SIG-M5 treated with dmso at 0.1 percent for 504 hours (cell line): Measurements from ENCODE around the gene ADRB2.

ENCODE experiments used
- DNase-seq: peaks from one replicate; lab custom pipeline; 2025; ENCODE audit not compliant: unreplicated experiment; lab: John Stamatoyannopoulos, UW

The ADRB2 gene

DNA sequence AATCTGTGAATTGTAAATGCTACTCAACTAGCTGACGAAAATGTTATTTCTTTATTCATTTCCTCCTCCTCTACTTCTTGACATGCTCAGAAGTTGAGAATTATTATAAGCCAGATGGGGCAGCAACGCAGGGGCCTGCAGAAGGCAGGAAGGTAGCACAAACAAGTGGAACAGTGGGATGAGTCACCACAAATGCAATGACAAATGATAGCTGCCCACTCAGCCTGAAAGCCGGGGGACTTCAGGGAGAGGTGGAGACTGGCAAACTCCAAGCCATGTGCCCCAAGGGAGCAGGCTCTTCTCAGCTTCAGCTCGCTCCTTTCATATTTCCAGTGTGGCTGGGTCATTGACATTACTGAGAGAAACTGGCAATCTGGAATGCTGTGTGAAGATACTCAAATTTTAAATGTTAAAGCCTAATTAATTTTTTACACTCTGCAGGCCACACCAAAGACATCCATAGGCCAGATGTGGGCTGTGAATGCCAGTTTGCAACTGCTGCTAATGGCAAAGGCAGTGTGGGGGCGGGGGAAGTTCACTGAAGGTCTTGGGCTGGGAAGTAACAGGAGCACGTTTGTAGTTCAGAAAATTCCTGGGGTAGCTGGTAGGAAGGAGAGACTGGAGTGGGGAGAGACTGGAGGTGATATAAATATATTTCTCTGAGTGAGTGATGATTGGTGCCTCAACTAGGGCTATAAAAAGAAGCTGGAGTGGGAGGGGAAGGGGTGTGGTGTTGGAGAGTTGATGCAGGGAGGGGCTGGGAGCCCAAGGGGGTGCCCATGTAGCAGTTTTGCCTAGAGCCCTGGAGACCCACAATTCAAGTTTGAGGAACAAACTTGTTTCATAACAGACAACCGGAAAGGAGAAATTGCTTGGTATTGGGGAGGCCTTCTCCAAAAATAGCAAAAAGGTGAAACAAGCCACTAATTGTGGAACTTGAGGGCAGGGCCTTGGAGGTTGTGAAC, 20.8 kb upstream of the ADRB2 start:
- peak; percentile 99 for DNase-seq

DNA sequence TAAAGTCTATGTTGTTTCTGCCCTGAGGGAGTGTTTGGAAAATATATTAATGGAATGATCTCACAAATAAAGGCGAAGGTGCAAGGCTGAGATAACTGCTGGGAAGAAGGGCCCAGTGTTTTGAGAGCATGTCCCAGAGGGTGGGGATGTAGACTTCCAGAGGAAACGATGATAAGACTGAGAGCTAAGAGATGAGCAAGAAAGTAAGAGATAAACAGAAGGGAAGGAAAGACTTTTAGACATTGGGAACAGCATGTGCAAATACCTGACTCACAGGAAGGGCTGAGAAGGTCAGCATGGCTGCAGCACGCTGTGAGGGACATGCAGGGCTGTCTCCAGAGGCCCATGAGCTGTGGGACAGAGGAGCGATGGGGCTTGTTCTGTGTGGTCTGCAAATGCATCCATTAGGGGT, 19.9 kb upstream of the ADRB2 start:
- no peak for DNase-seq

DNA sequence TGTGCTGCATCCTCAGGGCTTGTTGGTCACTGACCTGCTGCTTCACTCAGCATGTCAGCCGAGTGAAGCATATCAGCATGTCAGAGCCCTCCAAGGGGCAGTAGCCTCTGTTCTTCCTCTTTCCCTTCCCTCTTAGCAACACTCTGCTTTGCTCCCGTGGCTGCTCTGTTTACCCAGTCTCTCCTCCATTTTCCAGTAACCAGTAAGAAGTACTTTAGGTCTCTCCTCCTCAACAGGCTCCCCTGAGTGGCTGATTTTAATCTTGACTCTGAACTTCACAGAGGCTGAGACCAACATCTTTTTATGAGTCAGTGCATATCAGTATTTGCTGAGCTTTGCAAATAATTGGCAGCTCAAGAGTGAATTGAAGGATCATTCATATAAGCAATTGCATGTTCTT, 18.6 kb upstream of the ADRB2 start:
- DNase-seq: peak; percentile 91

DNA sequence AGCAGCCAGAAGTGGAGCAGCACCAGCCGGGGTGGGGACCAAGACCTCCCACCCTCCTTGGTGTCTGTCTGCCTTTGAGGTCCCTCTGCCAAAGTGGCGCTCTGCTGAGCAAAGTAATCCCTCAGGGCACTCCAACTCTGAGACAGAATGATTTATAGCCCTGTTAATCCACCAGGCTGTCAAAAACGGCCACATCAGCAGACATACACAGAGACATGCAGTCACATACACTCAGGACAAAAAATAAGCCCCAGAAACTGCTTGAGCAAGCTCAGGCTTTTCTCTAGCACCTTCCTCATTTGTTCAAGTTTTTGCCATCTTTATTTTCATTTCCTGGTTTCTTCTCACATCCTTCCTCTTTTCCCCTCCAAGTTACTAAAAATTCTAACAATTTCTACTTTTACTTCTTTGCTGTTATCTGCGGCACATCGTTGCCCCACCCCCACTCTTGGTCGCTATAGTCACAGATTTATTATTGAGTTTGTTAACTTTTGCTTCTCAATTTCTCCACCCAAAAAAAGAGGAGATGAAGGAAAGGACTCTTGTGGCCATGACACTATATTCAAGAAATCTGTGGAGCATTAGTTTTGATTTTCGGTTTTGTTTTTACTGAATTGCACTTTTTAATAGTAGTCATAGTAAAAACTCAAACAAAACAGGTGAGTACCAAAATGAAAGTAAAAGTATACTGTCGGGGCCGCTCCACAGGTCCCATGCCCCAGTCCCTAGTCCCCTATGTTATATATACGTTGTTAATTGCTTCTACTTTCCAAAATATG, 17.4 kb upstream of the ADRB2 start:
- DNase-seq: peak; percentile 99

DNA sequence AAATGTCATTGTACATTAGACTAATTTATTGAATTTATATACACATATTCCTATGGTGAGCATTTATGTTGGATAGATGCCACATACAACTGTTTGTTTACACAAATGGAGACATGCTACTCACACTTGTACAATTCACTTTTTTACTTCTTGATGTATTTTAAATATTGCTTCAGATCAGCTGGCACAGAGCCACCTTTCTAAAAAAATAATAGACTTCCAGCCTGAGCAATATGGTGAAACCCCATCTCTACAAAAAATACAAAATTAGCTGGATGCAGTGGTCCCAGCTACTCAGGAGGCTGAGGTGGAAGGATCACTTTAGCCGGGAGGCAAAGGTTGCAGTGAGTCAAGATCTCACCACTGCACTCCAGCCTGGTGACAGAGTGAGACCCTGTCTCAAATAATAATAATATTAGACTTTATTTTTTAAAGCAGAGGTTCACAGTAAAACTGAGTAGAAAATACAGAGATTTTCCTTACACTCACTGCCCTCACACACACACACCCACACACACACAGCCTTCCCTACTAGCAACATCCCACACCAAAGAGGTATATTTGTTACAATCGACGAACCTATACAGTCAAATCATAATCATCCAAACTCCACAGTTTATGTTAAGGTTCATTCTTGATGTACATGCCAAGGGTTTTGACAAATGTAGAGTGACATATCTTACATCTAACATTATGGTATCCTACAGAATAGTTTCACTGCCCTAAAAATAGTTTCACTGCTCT, 16.5 kb upstream of the ADRB2 start:
- DNase-seq: no peak

DNA sequence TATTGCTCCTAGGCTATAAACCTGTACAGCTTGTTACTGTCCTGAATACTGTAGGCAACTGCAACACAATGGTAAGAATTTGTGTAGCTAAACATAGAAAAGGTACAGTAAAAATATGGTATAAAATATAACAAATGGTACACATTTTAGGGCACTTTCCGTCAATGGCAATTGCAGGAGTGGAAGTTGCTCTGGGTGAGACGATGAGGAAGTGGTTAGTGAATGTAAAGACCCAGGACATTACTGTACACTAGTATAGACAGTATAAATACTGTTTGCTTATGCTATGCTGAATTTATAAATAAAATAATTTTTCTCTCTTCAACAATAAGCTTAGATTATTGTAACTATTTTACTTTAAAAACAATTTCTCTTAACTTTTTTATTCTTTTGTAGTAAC, 15.6 kb upstream of the ADRB2 start:
- peak; percentile 87 for DNase-seq

DNA sequence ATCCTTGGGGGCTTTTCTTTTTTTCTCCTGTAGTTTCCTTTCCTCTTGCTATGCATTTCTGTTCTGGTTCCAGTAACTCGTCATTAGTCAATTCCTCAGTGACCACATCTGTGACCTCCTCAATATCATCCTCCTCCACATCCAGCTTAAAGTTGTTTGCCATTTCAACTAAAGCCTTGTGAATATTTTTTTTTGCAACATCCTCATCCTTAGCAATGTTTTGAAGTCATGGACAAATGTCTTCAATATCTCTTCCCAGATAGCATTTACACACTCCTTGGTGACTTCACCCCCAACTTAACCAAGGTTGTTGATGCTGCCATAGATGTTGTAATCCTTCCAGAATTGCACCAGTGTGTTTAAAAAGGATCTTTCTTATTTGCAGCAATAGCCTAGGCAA, 14.7 kb upstream of the ADRB2 start:
- DNase-seq: peak; percentile 87

DNA sequence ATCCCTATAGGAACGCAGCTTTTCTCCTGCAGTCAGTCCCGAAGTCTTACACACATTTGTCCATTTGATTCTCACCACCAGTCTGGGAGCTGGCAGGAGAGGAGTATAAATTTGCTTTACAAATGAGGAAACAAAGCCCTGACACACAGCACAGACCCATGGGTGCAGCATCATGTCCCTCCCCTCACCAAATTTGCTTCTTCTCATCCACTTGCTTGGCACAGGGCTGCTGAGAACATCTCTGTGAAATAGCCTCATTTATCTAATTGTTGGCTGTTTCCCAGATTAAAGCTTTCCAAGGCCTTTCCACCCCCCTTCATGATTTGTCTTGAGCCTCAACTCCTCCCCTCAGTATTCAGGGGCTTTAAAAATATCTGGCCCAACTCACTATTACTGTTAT, 11.3 kb upstream of the ADRB2 start:
- DNase-seq: no peak

DNA sequence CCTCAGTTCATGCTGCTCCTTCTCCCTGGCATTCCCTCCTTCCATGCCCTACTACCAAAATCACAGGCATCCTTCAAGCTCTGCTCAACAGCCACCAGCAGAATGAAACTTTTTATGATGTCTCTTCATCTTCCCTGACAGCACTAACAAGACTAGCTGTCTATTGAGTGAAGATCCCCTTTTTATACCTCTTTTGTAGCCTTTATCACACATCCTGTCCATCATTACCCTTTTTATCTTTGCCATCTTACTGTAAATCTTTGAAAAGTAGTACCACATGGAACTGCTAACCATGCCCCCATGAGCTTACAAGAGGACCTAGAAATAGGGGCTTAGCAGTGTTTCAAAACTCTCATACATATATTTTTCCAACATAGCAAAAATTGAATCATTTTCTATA, 10.8 kb upstream of the ADRB2 start:
- DNase-seq: no peak

DNA sequence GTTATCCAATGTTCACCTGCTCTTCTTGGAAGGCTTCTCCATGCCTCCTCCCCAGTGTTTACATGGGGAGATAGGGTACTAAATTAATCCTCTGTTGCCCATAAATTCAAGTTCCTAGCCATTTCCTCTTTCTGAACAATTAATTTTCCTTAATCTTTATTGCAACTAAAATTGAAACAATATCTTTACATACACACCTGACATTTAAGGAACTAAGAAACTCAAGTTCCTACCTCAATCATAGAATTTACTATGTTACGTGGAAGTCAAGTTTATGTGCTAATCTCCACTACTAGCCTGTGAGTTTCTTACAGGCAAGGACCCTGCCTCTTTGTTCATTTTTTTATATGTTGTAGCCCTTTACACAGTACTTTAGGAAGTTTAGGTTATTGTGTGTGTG, 10.1 kb upstream of the ADRB2 start:
- DNase-seq: no peak

DNA sequence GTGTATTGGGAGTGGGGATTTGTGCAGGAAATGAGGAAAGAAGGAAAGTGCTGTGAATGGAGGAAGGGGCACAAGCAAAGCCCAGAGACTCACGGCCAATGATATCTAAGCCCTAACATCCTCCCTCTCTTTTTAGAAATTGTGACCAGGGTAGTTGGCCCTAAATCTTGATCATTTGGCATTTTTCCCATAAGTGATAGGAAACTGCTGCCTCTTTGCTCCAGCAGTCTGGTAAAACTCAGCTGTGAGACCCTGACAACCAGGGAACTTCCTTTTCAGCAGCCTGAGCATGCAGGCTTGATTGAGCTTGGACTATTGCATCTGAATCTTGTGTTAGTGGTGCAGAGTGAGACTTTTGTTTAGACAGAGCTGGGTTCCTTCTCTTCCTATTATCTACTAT, 9.6 kb upstream of the ADRB2 start:
- no peak for DNase-seq

DNA sequence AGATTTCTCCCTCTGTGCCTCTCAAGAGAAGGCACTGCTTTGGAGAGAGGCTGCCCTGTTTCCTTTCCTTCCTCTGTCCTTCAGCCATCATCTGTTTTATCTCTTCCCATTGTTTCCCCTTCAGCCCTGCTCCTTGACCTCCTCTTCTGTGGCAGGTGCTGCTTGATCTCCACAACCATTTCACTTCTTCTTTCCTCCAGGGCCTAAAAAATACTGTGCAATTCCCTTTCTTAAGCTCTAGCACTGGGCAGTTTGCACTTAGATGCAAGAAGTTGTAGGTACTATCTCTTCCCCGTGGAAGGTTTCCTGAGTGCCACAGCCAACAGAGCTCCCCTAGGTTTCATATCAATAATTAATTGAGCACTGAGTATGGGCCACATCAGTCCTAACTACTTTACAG, 8.8 kb upstream of the ADRB2 start:
- DNase-seq: no peak

DNA sequence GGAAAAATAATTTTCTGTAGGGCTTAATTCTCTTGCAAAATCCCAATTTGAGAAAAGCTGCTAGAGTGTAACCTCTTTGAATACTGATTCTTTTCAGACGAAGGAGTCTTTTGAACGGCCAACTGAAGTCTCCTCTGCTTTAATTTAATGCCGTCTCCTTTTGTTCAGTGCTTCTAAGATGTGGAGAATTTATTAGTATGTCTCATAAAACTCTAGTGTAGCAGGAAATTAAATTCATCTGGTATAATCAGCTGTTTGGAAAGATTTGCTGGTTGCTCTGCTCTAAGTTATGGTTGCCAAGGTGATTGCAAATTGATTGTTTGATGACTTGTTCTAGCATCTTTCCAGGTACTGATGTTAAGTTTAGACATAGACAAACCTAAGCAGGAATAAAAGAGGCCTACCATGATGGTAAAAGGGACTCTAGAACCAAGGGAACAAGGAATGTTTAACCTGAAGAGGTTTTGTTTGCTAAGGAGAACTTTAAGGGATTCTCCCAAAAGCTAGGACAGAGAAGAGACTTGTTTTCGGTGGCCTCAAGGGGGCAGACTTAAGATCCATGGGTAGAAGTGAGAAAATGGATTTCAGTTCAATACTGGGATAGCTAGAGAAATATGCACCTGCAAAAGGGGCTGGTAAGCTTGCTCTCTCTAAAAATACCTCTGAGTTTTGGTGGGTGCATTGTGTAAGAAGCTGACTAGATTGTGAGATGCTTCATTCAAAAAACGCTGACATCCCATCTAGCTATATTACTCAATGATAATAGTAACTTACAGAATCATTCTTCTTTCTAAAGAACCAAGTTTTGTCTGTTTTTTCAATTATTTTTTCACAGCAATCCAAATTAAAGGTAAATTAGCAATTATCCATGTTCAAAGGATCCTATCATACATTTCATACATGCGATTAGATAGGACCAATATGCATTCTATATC, 5.7 kb upstream of the ADRB2 start:
- DNase-seq: peak; percentile 83

DNA sequence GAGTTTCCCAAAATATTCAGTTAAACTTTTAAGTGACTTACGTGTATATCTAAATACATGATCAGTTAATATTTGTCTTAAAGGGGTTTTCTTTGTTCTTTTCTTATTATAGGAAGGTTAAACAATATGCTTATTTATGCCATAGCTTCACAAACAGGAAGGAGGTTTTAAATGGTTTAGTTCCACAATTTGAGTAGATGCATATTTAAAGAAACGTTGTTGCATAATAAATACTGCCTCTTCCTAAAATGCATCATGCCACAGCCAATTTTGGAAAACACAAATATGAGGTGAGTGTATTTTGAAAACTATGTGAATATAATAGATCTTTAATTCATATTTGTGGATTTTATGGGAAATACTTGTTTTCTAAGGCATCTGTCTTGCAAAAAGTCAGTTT, 2.5 kb upstream of the ADRB2 start:
- peak; percentile 64 for DNase-seq

DNA sequence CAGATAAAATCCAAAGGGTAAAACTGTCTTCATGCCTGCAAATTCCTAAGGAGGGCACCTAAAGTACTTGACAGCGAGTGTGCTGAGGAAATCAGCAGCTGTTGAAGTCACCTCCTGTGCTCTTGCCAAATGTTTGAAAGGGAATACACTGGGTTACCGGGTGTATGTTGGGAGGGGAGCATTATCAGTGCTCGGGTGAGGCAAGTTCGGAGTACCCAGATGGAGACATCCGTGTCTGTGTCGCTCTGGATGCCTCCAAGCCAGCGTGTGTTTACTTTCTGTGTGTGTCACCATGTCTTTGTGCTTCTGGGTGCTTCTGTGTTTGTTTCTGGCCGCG, 727 bp upstream of the ADRB2 start:
- DNase-seq: peak; percentile 85

DNA sequence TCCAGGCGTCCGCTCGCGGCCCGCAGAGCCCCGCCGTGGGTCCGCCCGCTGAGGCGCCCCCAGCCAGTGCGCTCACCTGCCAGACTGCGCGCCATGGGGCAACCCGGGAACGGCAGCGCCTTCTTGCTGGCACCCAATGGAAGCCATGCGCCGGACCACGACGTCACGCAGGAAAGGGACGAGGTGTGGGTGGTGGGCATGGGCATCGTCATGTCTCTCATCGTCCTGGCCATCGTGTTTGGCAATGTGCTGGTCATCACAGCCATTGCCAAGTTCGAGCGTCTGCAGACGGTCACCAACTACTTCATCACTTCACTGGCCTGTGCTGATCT, 294 bp downstream of the ADRB2 start:
- DNase-seq: no peak

DNA sequence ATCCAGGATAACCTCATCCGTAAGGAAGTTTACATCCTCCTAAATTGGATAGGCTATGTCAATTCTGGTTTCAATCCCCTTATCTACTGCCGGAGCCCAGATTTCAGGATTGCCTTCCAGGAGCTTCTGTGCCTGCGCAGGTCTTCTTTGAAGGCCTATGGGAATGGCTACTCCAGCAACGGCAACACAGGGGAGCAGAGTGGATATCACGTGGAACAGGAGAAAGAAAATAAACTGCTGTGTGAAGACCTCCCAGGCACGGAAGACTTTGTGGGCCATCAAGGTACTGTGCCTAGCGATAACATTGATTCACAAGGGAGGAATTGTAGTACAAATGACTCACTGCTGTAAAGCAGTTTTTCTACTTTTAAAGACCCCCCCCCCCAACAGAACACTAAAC, 1.3 kb downstream of the ADRB2 start:
- no peak for DNase-seq

DNA sequence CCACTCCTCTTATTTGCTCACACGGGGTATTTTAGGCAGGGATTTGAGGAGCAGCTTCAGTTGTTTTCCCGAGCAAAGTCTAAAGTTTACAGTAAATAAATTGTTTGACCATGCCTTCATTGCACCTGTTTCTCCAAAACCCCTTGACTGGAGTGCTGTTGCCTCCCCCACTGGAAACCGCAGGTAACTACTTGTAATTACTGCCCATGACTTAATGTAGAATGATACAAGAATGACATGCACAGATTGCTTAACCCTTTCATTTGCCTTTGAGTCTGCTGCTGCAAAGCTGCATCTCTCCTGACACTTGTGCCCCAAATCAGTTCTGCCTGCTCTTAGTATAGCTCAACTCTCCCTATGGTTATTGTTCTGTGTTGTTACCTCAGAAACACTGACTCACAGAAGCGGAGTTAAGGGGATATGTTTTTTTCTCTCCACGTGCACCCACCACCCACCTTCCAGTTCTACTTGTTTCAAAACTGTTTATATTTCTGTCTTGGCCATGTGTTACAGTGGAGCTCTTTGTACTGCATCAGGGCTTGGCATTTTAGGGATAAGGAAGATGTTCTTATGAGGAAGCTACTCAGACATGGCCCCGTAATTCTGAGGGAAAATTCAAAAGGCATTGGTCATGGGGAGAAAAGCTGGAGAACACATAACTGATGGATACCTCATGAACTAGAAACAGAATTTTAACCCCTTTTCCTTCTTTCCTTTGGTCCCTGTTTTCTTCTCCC, 2.3 kb downstream of the ADRB2 start:
- no peak for DNase-seq

DNA sequence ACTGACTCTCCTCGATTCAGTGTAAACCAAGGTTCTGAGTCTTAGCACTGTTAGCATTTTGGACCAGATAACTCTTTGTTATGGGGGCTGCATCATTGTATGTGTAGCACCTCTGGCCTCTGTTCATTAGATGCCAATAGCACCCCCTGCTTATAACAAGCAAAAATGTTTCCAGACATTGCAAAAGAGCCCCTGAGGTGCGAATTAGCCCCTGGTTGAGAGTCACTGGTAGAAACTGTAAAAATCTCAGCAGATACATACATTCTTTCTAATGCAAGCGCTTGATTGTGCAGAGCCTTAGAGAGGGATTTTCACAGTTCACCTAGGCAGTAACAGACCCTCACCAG, 2.8 kb downstream of the ADRB2 start:
- DNase-seq: no peak

DNA sequence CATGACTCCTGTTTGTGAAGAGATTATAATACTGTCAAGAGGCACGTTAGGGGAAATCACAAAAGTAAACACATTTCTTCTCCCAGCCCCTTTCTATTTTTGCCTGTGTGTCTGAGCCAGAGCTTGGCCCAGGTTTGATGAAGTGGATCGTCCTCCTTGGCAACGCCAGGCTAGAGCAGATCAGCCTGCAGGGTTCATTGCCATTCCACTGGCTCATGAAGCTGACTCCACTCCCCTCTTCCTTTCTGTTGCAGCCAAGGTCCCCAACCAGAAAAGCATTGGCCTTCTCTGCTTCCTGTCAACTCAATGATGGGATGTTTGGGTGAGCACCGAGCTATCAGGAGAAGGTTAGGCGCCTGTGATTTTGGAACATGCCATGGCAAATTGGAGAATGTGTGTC, 3.3 kb downstream of the ADRB2 start:
- DNase-seq: no peak
